GM21619 (cell line): ENCODE data around the gene AKR1C2.
"Not testable (repeated sequence)": the region's sequence is repeated elsewhere in the genome, so short reads cannot be mapped to it uniquely, and the experiment has no call there.

Source experiments
- ATAC-seq: cut with Tn5 transposase; IDR thresholded peaks from one replicate; pipeline ENCODE4 v1.9.1; 2021; ENCODE audit not compliant: unreplicated experiment

The AKR1C2 gene

DNA sequence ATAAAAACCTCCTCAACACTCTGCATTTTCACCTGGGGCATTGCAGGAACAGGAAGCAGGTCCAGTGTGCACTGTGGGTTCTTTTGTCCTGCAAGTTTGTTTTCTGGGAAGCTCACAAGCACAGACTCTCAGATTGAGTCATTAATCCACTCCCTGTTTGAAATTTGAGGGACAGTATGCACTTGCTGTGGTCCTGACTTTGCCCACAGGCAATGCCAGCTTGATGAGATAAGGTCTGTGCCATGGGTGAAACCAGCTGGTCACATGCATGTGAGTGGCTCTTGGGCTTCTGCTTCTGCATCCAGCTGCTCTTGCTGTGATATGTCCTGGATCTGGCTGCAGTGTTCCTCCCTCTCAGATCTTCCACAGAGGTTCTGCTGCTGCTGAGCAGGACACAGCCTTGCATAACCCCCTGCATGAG is 21.8 kb upstream of the AKR1C2 start:
- not testable (repeated sequence) for ATAC-seq

GRCh38 chr10:5023177-5023805 is 19.6 kb upstream of the AKR1C2 start:
- no peak for ATAC-seq

DNA sequence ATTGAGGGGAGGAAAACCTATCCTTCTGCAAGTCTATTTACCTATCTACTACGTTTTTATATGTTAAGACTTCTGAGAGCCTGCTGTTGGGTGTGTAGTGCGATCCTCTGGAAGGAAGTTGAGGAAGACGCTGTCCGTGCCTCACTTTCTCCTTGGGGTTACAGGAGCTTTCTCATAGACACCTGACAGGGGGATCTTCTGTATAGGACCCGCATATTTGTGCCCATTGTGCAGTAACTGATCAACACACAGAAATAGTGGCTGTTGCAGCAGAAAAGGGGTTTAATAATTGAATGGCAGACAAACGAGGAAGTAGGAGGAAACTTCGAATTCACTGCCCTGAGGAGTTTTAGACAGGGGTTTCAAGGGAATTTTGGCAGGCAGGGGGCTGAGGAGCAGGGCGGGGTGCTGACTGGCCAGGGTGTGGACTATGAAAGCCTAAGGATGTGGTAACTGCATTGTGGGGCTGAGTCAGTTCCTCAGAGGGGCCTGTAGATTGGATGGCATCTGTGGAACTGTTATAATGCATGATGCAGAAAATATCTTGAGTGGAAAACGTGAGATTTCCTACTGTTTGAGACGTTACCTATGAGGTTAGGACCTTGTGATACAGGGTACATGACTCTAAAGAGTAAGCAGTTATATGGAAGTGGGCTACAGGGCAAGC is 18.1 kb upstream of the AKR1C2 start:
- not testable (repeated sequence) for ATAC-seq

GRCh38 chr10:5019770-5020612 is 16.3 kb upstream of the AKR1C2 start:
- ATAC-seq: not testable (repeated sequence)

DNA sequence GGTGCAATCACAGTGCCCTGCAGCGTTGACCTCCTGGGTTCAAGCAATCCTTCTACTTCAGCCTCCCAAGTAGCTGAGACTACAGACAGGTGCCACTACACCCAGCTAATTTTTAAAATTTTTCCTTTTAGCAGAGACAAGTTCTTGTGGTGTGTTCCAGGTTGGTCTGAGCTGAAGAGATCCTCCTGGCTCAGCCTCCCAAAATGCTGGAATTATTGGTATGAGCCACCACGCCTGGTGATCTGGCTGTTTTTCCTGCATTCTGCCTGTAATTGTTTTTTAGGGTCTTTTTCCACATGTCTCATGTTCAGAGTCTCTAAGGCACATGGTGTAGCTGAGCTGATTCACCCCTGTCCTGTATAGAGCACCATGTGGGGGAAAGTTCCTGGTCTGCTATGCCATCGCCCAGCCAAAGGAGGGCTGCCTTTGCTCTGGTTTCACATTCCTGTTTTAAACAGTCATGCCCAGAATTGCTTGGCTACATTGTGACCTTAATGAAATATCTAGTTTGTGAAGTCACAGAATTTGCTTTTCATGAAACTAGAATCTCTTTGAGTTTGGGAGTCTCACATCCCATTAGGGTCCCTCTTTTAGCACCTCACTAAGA is 15.1 kb upstream of the AKR1C2 start:
- not testable (repeated sequence) for ATAC-seq

DNA sequence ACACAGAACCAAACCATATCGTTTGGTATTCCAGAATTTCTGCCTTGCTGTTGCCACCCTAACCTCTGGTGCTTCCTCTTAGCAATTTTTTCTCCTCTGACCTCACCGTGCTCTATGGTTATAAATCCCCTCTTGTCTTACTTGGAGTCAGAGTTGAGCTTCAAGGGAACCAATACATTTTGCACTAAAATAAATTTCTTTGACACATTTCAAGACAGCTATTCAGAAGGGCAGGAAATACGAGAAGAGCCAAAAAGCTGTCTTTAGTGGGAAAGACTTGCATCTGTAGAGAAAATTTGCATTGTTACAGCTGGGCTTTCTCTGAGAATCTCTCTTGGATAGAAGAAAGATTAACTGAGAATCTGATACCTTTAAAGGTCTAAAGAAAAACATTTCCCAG is 14.5 kb upstream of the AKR1C2 start:
- no peak for ATAC-seq

GRCh38 chr10:5014936-5015335 is 11.3 kb upstream of the AKR1C2 start:
- no peak for ATAC-seq

- ATAC-seq: not testable (repeated sequence)
Measured at GRCh38 chr10:5014200-5014910, 10.7 kb upstream of the AKR1C2 start.

GRCh38 chr10:5013385-5013784 is 9.7 kb upstream of the AKR1C2 start:
- ATAC-seq: no peak

DNA sequence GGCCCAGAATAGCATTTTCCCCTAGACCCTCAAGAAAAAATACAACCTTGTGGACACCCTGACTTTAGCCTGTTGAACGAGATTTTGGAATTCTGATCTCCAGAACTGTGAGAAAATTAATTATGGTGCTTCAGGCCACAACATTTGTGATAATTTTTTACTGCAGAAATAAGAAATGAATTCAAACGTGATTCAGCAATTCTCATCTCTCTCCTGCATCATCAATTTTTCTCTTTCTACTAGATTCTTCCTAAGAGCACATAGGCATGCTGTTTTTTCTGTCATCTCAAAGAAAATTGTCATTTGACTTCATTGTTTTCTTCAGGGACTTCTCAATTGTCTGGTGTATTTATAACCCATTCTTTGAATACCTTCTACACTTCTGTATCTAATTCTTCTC is 8.9 kb upstream of the AKR1C2 start:
- ATAC-seq: no peak

- ATAC-seq: not testable (repeated sequence)
Measured at GRCh38 chr10:5011392-5011791, 7.7 kb upstream of the AKR1C2 start.

DNA sequence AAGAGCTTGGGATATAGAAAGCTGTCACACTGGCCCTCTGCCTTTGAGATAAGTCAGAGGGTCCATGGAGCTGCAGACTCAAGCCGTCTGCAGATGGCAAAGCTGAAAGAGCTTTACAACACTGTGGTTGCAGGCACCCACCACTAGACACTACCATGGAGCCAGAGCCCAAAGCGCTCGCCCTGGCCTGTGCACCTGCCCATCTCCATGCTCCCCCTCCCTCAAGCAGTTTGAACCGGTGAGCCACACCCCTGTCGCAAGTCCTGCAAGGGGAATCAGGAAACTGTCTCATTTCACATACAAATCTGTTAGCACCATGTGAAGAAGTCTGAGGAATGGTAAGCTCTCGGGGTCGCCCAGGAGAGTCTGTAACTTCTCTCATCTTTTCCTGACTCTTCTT is 6.4 kb upstream of the AKR1C2 start:
- ATAC-seq: not testable (repeated sequence)

GRCh38 chr10:5008857-5009548 is 5.3 kb upstream of the AKR1C2 start:
- not testable (repeated sequence) for ATAC-seq

DNA sequence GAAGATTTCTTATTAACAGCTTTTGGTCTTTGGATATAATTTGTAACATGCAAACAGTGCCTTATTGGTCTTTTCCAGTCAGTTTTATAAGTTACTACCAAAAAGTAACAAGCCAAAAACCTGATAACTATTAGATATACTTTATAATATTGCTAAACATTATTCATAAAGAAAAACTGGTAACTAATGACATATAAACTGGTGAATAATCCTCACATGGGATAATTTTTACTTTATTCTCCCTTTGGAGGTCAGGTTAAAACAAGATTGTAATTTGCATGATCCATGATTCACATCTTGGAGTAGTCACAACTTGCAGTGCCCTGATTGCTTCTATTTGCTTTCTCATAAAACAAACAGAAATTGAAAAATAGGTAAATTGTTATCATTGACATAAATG is 844 bp upstream of the AKR1C2 start:
- not testable (repeated sequence) for ATAC-seq

DNA sequence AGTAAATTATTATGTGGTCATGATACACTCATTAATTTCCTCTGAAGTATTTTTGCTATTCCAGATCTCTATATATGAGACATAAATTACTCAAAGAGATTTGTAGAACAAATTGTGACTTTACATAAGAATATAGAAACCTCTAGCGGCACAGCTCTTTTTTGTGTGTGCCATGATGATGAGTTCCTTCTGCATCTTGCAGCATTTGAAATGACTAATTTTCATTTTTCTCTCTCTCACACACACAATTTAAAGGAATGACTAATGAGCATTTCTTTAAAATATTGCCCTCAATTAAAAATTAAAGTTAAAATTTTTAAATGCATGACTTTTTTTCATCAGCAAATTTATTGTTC is 351 bp upstream of the AKR1C2 start:
- ATAC-seq: not testable (repeated sequence)

- ATAC-seq: no peak
Measured at GRCh38 chr10:5002013-5002727, 1.5 kb downstream of the AKR1C2 start.

GRCh38 chr10:4998671-4999070 is 5.0 kb downstream of the AKR1C2 start:
- no peak for ATAC-seq

- ATAC-seq: not testable (repeated sequence)
Measured at GRCh38 chr10:4994260-4994659, 9.4 kb downstream of the AKR1C2 start.

GRCh38 chr10:4992564-4992963 is 11.1 kb downstream of the AKR1C2 start:
- not testable (repeated sequence) for ATAC-seq

- not testable (repeated sequence) for ATAC-seq
Measured at GRCh38 chr10:4991463-4991862, 12.2 kb downstream of the AKR1C2 start.
